ENCODE measurements around the gene HSPB2. TPM values are rescaled to one million over a fixed set of nuclear protein-coding genes. Genes with fewer than 3 reads are reported as not detected.
A peak's percentile ranks its signal among the peaks of the same experiment; 100 is the strongest.

The HSPB2 gene
- total RNA-seq, 1 experiment from 2014 or later: 0.33 TPM

- Mint-ChIP-seq H3K36me3 (no peaks in the 10 kb centered on the region), H3K4me3 (peak overlapping the region; percentile 68), H3K27ac (no peak overlapping the region), H3K9me3 (no peaks in the 10 kb centered on the region), H3K4me1 (peaks cover 44% of the 10 kb centered on the region), H3K27me3 (ENCODE audit: low read depth) (no peaks in the 10 kb centered on the region; the same call in 1 of the 2 replicates)
- DNase-seq (ENCODE audit: low spot score) (no peak), ATAC-seq (no peak)
- CTCF ChIA-PET: interaction anchor here (1.1 to 7.9 kb wide), 4 partner anchors 9 to 46 kb away, joined by 3 to 121 read pairs (median 10); partner anchors contain the start of gene C11orf52
- TF ChIP-seq SMAD3 (CRISPR knock-in tag; IDR thresholded peaks at IDR 0.05; ENCODE audit: borderline replicate concordance) (no peak), PRRX2 (CRISPR knock-in tag; IDR thresholded peaks at IDR 0.05) (no peak), ZNF263 (CRISPR knock-in tag; IDR thresholded peaks at IDR 0.05; ENCODE audit: low read depth) (no peak), ELF4 (CRISPR knock-in tag; IDR thresholded peaks at IDR 0.05; ENCODE audit: low read depth) (no peak), ZBTB43 (CRISPR knock-in tag; IDR thresholded peaks at IDR 0.05) (no peak), NFYB (CRISPR knock-in tag; conservative IDR thresholded peaks at IDR 0.05; ENCODE audit: low read depth) (no peak), MYBL2 (CRISPR knock-in tag; IDR thresholded peaks at IDR 0.05) (no peak), FOXP1 (CRISPR knock-in tag; IDR thresholded peaks at IDR 0.05; ENCODE audit: borderline replicate concordance) (no peak), IRF2 (CRISPR knock-in tag; IDR thresholded peaks at IDR 0.05; ENCODE audit: borderline replicate concordance, low read depth) (no peak), E2F5 (CRISPR knock-in tag; IDR thresholded peaks at IDR 0.05) (no peak), HMGA2 (CRISPR knock-in tag; IDR thresholded peaks at IDR 0.05) (no peak), ZNF232 (CRISPR knock-in tag; IDR thresholded peaks at IDR 0.05) (no peak), JUN (CRISPR knock-in tag; IDR thresholded peaks at IDR 0.05) (no peak), OVOL2 (CRISPR knock-in tag; IDR thresholded peaks at IDR 0.05; ENCODE audit: borderline replicate concordance) (no peak), USF1 (CRISPR knock-in tag; IDR thresholded peaks at IDR 0.05) (no peak), NFATC4 (CRISPR knock-in tag; IDR thresholded peaks at IDR 0.05) (no peak), E2F4 (CRISPR knock-in tag; IDR thresholded peaks at IDR 0.05; ENCODE audit: borderline replicate concordance, low read depth) (no peak)
- POLR2A ChIA-PET: interaction anchor here (0.7 to 3.2 kb wide), 4 partner anchors 9 to 47 kb away, joined by 3 to 17 read pairs (median 4); no protein-coding TSS in a partner anchor
Observed at GRCh38 chr11:111936040-111936540, 23.6 kb downstream of the HSPB2 start.

GRCh38 chr11:111937461-111937769 lies 24.9 kb downstream of the HSPB2 start:
- Mint-ChIP-seq H3K27ac (peak overlapping the region; percentile 41; the same call in 1 of the 2 replicates), H3K4me1 (peaks cover 44% of the 10 kb centered on the region), H3K27me3 (ENCODE audit: low read depth) (no peaks in the 10 kb centered on the region; the same call in 1 of the 2 replicates), H3K9me3 (no peaks in the 10 kb centered on the region), H3K4me3 (peak overlapping the region; percentile 68), H3K36me3 (no peaks in the 10 kb centered on the region)
- POLR2A ChIA-PET: interaction anchor here (0.6 to 3.2 kb wide), 8 partner anchors 11 to 171 kb away, joined by 3 to 17 read pairs (median 4); partner anchors contain the start of genes ALG9, C11orf52 and PPP2R1B
- TF ChIP-seq HMGXB4 (CRISPR knock-in tag; IDR thresholded peaks at IDR 0.05) (0 out of 2 replicates have a peak, but pooled peaks have one; percentile 16), ZNF232 (CRISPR knock-in tag; IDR thresholded peaks at IDR 0.05) (no peak), ARID4B (CRISPR knock-in tag; IDR thresholded peaks at IDR 0.05; ENCODE audit: borderline replicate concordance) (no peak), MYBL2 (CRISPR knock-in tag; IDR thresholded peaks at IDR 0.05) (0 out of 2 replicates have a peak, but pooled peaks have one; percentile 11), TEAD4 (CRISPR knock-in tag; IDR thresholded peaks at IDR 0.05) (no peak), ATF2 (CRISPR knock-in tag; IDR thresholded peaks at IDR 0.05; ENCODE audit: borderline replicate concordance, low read depth) (no peak), NFYB (CRISPR knock-in tag; conservative IDR thresholded peaks at IDR 0.05; ENCODE audit: low read depth) (no peak), ATF3 (CRISPR knock-in tag; conservative IDR thresholded peaks at IDR 0.05) (no peak)
- CTCF ChIA-PET: interaction anchor here (0.7 to 7.9 kb wide), 6 partner anchors 10 to 84 kb away, joined by 3 to 121 read pairs (median 12); no protein-coding TSS in a partner anchor
- DNase-seq (ENCODE audit: low spot score): no peak
- peak; percentile 69 for ATAC-seq

All from WTC11 (cell line).